Right atrium auricular region (tissue), 2 donors: ENCODE data around the gene CLMP. TPM values are rescaled to one million over a fixed set of nuclear protein-coding genes. Genes with fewer than 3 reads are reported as not detected.

Source experiments
- DNase-seq: peaks from one replicate; pipeline ENCODE4 v3.0.0-alpha.2; 2019; ENCODE audit warnings: low spot score
- H3K27ac ChIP-seq, 2 donors: fragments of 200-600 bp; sonication (generic); 1 replicate in 1 of 2; 2 replicates in 1 of 2; pipeline ENCODE4 v1.5.1; 2016 to 2019
- H3K27me3 ChIP-seq, 2 donors: fragments of 200-600 bp; sonication (generic); one replicate each; pipeline versions ENCODE4 v1.5.1 to v1.6.0; 2017 to 2019
- H3K36me3 ChIP-seq: fragments of 200-600 bp; sonication (generic); one replicate; pipeline ENCODE4 v1.5.1; 2016
- H3K4me1 ChIP-seq, 2 donors: fragments of 200-600 bp; sonication (generic); one replicate each; pipeline versions ENCODE4 v1.5.1 to v1.6.0; 2017 to 2019
- H3K4me3 ChIP-seq, 2 donors: fragments of 200-600 bp; sonication (generic); 1 replicate in 1 of 2; 2 replicates in 1 of 2; pipeline ENCODE4 v1.5.1; 2017 to 2019; ENCODE audit warnings: mild to moderate bottlenecking in 1 of 2, moderate library complexity in 1 of 2
- H3K9me3 ChIP-seq, 2 donors: fragments of 200-600 bp; sonication (generic); one replicate each; pipeline ENCODE4 v1.5.1; 2019
- CTCF ChIP-seq, 2 donors: fragments of 200-600 bp; sonication (generic); IDR thresholded peaks; one replicate each; pipeline ENCODE4 v1.5.1; 2019; ENCODE audit warnings: antibody characterized with exemption in 2 of 2
- total RNA-seq, 2 donors: library from RNA; depleted of rRNA; stranded (reverse); fragments of >200 nt; gene quantifications; one replicate each; pipeline ENCODE4 v1.1.0, GENCODE V29; 2016

The CLMP gene
- total RNA-seq, 2 donors from 2014 or later = 8.4 to 34.3 TPM

GRCh38 chr11:123186286-123186685, 8.8 kb downstream of the CLMP start:
- Histone ChIP-seq H3K9me3 (no peaks in the 10 kb centered on the region), H3K27me3 (no peaks in the 10 kb centered on the region), H3K36me3 (no peaks in the 10 kb centered on the region), H3K27ac (no peak overlapping the region), H3K4me1 (no peaks in the 10 kb centered on the region), H3K4me3 (no peak overlapping the region)
- TF ChIP-seq CTCF (IDR thresholded peaks at IDR 0.05) = no peak
- no peak for DNase-seq

GRCh38 chr11:123185326-123185725, 9.7 kb downstream of the CLMP start:
- no peak for TF ChIP-seq CTCF (IDR thresholded peaks at IDR 0.05)
- Histone ChIP-seq H3K36me3 (no peaks in the 10 kb centered on the region), H3K9me3 (no peaks in the 10 kb centered on the region), H3K27me3 (no peaks in the 10 kb centered on the region), H3K4me1 (no peaks in the 10 kb centered on the region), H3K27ac (no peak overlapping the region), H3K4me3 (no peak overlapping the region)
- DNase-seq = no peak

- no peaks in the 10 kb centered on the region for H3K4me1 ChIP-seq
- no peak for DNase-seq
- H3K9me3 ChIP-seq = no peaks in the 10 kb centered on the region
- H3K4me3 ChIP-seq = no peak overlapping the region
- no peaks in the 10 kb centered on the region for H3K27me3 ChIP-seq
- no peaks in the 10 kb centered on the region for H3K36me3 ChIP-seq
- H3K27ac ChIP-seq = no peak overlapping the region
- no peak for TF ChIP-seq CTCF (IDR thresholded peaks at IDR 0.05)
Observed at GRCh38 chr11:123184531-123184930, 10.5 kb downstream of the CLMP start.

GRCh38 chr11:123183391-123184099, 11.5 kb downstream of the CLMP start:
- no peak for DNase-seq
- H3K4me1 ChIP-seq = no peaks in the 10 kb centered on the region
- no peak overlapping the region for H3K4me3 ChIP-seq
- no peak for TF ChIP-seq CTCF (IDR thresholded peaks at IDR 0.05)
- H3K27ac ChIP-seq = no peak overlapping the region
- H3K36me3 ChIP-seq = no peaks in the 10 kb centered on the region
- no peaks in the 10 kb centered on the region for H3K9me3 ChIP-seq
- no peaks in the 10 kb centered on the region for H3K27me3 ChIP-seq

GRCh38 chr11:123181767-123182500, 13.1 kb downstream of the CLMP start:
- DNase-seq = no peak
- TF ChIP-seq CTCF (IDR thresholded peaks at IDR 0.05) = no peak
- Histone ChIP-seq H3K36me3 (no peaks in the 10 kb centered on the region), H3K27ac (no peak overlapping the region), H3K4me1 (no peaks in the 10 kb centered on the region), H3K9me3 (no peaks in the 10 kb centered on the region), H3K27me3 (no peaks in the 10 kb centered on the region), H3K4me3 (no peak overlapping the region)
